Sigmoid colon (tissue), 4 donors: ENCODE measurements around the gene PARVB.

ENCODE experiments used
- CTCF ChIP-seq, 4 experiments: fragments of 450-650 bp in 3 of 4; fragments of 200-600 bp in 1 of 4; IDR thresholded peaks; one replicate each; pipeline ENCODE4 v1.5.1; 2016 to 2019; ENCODE audit warnings: antibody characterized with exemption in 4 of 4, mild to moderate bottlenecking in 3 of 4, moderate library complexity in 2 of 4
- EP300 ChIP-seq, 4 donors: sonication (generic); formaldehyde crosslinking; IDR thresholded peaks; one replicate each; pipeline ENCODE4 v1.6.1; 2017; ENCODE audit warnings: antibody characterized with exemption in 4 of 4
- POLR2A ChIP-seq, 2 donors: fragments of 450-650 bp; IDR thresholded peaks; one replicate each; pipeline ENCODE4 v1.6.1; 2016; ENCODE audit warnings: antibody characterized with exemption in 2 of 2, mild to moderate bottlenecking in 2 of 2, moderate library complexity in 2 of 2
- POLR2AphosphoS5 ChIP-seq, 4 donors: sonication (generic); formaldehyde crosslinking; IDR thresholded peaks; one replicate each; pipeline ENCODE4 v1.6.1; 2017; ENCODE audit warnings: antibody characterized with exemption in 4 of 4

- TF ChIP-seq CTCF (IDR thresholded peaks at IDR 0.05), result no peak
- no peak for TF ChIP-seq POLR2AphosphoS5 (IDR thresholded peaks at IDR 0.05)
- no peak for TF ChIP-seq POLR2A (IDR thresholded peaks at IDR 0.05)
- TF ChIP-seq EP300 (IDR thresholded peaks at IDR 0.05), result no peak
These were observed 176.3 kb downstream of the PARVB start for GRCh38 chr22:44200451-44200850.
